LNCaP clone FGC (cell line): ENCODE data around the gene CEACAM19.

ENCODE experiments used
- DNase-seq: peaks from one replicate; pipeline ENCODE4 v3.0.0-alpha.2; 2011; ENCODE audit warnings: low read depth
- H3K4me3 ChIP-seq: 2 replicates; pipeline ENCODE4 v1.5.1; 2011; ENCODE audit warnings: mild to moderate bottlenecking, low read depth, low read length, control low read depth
- TF ChIP-seq, protein P1 (sequence below): IDR thresholded peaks from 2 replicates; pipeline ENCODE4 v1.5.1; 2012; ENCODE audit warnings: mild to moderate bottlenecking; ENCODE audit not compliant: control insufficient read depth, insufficient read depth; ENCODE audit errors: extremely low read depth

CEACAM19 gene

DNA sequence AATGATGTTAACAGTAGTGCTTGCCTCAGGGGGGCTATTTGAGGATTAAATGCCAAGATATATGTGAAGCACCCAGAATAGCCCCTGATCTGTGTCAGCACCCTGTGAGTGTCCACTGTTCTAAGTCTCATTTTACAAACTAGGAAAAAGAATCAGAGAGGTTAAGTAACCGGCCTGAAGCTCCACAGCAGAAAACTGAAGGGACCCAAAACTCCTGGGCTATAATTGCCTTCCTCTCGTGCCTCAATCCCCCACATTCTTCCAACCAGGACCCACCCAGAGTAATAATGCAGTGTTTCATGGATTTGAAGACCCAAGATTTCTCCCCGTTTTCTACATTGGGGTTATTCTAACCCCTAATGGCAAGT lies 25.2 kb upstream of the CEACAM19 start:
- DNase-seq = no peak
- H3K4me3 ChIP-seq = no peak overlapping the region
- TF ChIP-seq, protein P1, sequence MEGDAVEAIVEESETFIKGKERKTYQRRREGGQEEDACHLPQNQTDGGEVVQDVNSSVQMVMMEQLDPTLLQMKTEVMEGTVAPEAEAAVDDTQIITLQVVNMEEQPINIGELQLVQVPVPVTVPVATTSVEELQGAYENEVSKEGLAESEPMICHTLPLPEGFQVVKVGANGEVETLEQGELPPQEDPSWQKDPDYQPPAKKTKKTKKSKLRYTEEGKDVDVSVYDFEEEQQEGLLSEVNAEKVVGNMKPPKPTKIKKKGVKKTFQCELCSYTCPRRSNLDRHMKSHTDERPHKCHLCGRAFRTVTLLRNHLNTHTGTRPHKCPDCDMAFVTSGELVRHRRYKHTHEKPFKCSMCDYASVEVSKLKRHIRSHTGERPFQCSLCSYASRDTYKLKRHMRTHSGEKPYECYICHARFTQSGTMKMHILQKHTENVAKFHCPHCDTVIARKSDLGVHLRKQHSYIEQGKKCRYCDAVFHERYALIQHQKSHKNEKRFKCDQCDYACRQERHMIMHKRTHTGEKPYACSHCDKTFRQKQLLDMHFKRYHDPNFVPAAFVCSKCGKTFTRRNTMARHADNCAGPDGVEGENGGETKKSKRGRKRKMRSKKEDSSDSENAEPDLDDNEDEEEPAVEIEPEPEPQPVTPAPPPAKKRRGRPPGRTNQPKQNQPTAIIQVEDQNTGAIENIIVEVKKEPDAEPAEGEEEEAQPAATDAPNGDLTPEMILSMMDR = no peak

DNA sequence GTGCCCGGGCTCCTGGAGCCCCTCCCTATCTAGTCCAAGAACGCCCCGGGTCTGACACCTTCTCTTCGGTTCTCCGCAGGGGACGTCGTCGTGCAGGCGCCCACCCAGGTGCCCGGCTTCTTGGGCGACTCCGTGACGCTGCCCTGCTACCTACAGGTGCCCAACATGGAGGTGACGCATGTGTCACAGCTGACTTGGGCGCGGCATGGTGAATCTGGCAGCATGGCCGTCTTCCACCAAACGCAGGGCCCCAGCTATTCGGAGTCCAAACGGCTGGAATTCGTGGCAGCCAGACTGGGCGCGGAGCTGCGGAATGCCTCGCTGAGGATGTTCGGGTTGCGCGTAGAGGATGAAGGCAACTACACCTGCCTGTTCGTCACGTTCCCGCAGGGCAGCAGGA lies 24.1 kb upstream of the CEACAM19 start:
- TF ChIP-seq, protein P1 = no peak

DNA sequence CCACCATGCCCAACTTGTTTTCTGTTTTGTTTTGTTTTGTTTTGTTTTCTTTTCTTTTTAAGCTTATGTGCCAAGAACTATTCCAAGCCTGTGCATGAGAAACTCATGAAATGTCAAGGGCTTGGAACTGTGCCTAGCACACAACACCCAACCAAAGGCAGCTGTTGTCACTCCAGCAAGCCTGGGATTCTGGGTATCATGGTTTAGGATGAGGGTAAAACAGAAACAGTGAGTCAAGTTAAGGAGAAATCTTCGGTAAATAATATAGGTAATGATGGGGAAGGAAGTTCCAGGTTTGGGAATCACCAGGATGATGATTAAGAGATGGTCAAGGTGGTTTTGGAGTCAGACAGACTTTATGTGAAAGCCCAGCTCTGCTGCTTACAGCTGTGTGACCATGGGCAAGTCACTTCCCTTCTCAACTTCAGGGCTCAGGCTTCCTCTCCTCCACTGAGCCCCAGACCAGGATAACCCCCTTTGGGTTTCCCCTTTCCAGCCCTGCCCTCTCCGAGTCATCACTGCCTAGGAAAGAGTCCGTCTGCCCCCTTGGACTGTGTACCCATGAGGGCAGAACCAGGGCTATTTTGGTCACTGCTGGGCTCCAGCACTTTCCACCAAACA lies 22.5 kb upstream of the CEACAM19 start:
- no peak for DNase-seq
- TF ChIP-seq, protein P1 = no peak
- H3K4me3 ChIP-seq = no peak overlapping the region

More for the DNA sequence above, 24.1 kb upstream of the CEACAM19 start:
- H3K4me3 ChIP-seq = no peak overlapping the region
- DNase-seq = no peak

DNA sequence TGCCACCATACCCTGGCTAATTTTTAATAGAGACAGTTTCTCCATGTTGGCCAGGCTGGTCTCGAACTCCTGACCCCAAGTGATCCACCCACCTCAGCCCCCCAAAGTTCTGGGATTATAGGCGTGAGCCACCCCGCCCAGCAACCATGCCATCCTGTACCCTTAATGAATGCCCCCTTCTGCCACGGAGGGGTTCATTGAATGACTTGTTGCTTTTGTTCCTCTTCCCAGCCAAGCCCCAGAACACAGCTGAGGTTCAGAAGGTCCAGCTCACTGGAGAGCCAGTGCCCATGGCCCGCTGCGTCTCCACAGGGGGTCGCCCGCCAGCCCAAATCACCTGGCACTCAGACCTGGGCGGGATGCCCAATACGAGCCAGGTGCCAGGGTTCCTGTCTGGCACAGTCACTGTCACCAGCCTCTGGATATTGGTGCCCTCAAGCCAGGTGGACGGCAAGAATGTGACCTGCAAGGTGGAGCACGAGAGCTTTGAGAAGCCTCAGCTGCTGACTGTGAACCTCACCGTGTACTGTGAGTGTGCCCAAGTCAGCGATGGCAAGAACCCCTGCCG lies 21.6 kb upstream of the CEACAM19 start:
- TF ChIP-seq, protein P1 = no peak
- no peak overlapping the region for H3K4me3 ChIP-seq
- no peak for DNase-seq

DNA sequence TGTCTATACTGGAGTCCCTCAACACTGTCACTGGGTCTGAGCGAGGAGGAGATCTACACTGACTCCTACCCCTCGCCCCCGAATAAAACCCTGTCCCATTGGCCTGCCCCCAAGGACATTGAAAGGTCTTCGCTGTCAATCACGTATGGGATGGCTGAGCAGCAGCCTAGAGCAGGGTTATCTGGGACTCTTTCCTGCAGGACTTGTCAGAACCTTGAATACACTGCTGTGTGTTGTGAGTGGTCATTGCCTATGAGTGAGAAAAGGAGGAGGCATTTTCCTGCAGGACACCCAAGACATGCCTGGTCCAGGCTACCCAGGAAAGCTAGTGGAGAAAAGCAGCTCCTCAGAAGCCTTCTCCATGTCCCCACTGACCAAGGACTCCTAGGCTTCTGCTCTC lies 17.9 kb upstream of the CEACAM19 start:
- DNase-seq = no peak
- TF ChIP-seq, protein P1 = no peak
- no peak overlapping the region for H3K4me3 ChIP-seq

DNA sequence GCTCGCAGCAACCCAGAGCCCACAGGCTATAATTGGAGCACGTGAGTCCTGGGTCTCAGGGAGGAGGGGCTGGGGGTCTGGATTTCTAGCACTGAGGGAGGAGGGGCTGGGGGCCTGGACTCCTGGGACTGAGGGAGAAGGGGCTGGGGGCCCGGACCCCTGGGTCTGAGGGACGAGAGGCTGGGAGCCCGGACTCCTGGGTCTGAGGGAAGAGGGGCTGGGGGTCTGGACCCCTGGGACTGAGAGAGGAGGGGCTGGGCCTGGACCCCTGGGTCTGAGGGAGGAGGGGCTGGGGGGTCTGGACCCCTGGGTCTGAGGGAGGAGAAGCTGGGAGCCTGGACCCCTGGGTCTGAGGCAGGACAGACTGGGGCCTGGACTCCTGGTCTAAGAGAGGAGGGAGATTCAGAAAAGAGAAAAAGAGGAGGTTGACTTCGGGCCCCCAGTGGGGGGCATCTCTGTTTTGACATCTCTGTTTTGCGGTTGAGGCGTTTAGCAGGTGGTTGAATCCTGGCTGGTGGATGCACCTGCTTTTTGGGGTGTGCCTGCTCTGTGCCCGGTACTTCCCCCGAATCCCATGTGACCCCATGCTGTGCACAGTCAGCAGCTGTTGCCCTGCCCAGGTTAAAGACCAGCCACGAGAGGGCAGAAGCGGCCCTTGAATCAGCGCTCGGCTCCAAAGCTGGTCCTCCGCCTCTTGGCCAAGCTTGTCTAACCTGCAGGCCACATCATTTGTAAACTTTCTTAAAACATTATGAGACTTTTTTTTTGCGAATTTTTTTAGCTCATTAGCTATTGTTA lies 17.1 kb upstream of the CEACAM19 start:
- TF ChIP-seq, protein P1 = peak; percentile 50; the same call in 1 of the 2 replicates
- DNase-seq = no peak
- no peak overlapping the region for H3K4me3 ChIP-seq
